IMR-90 (cell line): ENCODE results near the gene TNIP2. TPM values are rescaled to one million over a fixed set of nuclear protein-coding genes. Genes with fewer than 3 reads are reported as not detected.

Source experiments
- ATAC-seq: fragments of 200-7000 bp; cut with Tn5 transposase; 2 replicates; pipeline ENCODE4 v1.9.1; 2020; ENCODE audit warnings: low read depth, mild to moderate bottlenecking, moderate library complexity
- BruUV-seq: library from RNA; stranded (reverse); fragments of 400-500 nt; replicated peaks from 2 replicates; lab custom pipeline; 2021; lab: Mats Ljungman, UMichigan
- CTCF ChIA-PET: fragments of 300-600 bp; formaldehyde crosslinking; extraction: SDS; loops from one replicate; lab custom pipeline; 2021; ENCODE audit warnings: antibody characterized with exemption; lab: Yijun Ruan, JAX
- POLR2A ChIA-PET: fragments of 300-600 bp; sonication (Branson Sonifier 250); formaldehyde crosslinking; loops from one replicate; lab custom pipeline; 2022; ENCODE audit warnings: antibody characterized with exemption; ENCODE audit not compliant: unreplicated experiment; lab: Charles Lee
- DNase-seq: peaks from one replicate; pipeline ENCODE4 v3.0.0; 2013
- H2AFZ ChIP-seq: replicated peaks from 2 replicates; pipeline ENCODE3; 2013; ENCODE audit warnings: low read length, mild to moderate bottlenecking; ENCODE audit not compliant: poor library complexity
- H2AK5ac ChIP-seq: 2 replicates; pipeline ENCODE4 v1.6.1; 2013; ENCODE audit warnings: low read depth, low read length, inconsistent platforms
- H2AK9ac ChIP-seq: replicated peaks from 2 replicates; pipeline ENCODE3; 2013; ENCODE audit warnings: mild to moderate bottlenecking, low read depth, low read length, moderate library complexity; ENCODE audit not compliant: poor library complexity
- H2BK120ac ChIP-seq: 2 replicates; pipeline ENCODE4 v1.6.1; 2013; ENCODE audit warnings: low read depth, low read length, inconsistent platforms
- H2BK15ac ChIP-seq: 3 replicates; pipeline ENCODE4 v1.6.1; 2013; ENCODE audit warnings: low read depth, low read length, inconsistent platforms
- H2BK20ac ChIP-seq: 2 replicates; pipeline ENCODE4 v1.6.1; 2013; ENCODE audit warnings: low read depth, mild to moderate bottlenecking, inconsistent platforms, low read length, moderate library complexity
- H2BK5ac ChIP-seq: 2 replicates; pipeline ENCODE4 v1.6.1; 2013; ENCODE audit warnings: mild to moderate bottlenecking, low read depth, low read length, inconsistent platforms; ENCODE audit not compliant: poor library complexity, severe bottlenecking
- H3K14ac ChIP-seq: replicated peaks from 2 replicates; pipeline ENCODE4 v1.6.1; 2013; ENCODE audit warnings: low read depth, low read length, inconsistent platforms
- H3K18ac ChIP-seq: 2 replicates; pipeline ENCODE4 v1.6.1; 2013; ENCODE audit warnings: low read depth, low read length, control low read depth
- H3K23ac ChIP-seq: 2 replicates; pipeline ENCODE4 v1.6.1; 2013; ENCODE audit warnings: low read depth, low read length, inconsistent platforms
- H3K27ac ChIP-seq: 2 replicates; pipeline ENCODE4 v1.5.1; 2013; ENCODE audit warnings: mild to moderate bottlenecking, control low read depth, low read length; ENCODE audit not compliant: insufficient read depth
- H3K27me3 ChIP-seq: 2 replicates; pipeline ENCODE4 v1.6.1; 2013; ENCODE audit warnings: low read length; ENCODE audit not compliant: control insufficient read depth, insufficient read depth
- H3K36me3 ChIP-seq: 2 replicates; pipeline ENCODE4 v1.6.1; 2013; ENCODE audit warnings: low read length, mixed read lengths; ENCODE audit not compliant: control insufficient read depth, insufficient read depth
- H3K4ac ChIP-seq: 2 replicates; pipeline ENCODE4 v1.6.1; 2013; ENCODE audit warnings: low read depth, low read length, inconsistent platforms
- H3K4me1 ChIP-seq: 2 replicates; pipeline ENCODE4 v1.6.1; 2013; ENCODE audit warnings: low read length, mixed read lengths; ENCODE audit not compliant: control insufficient read depth, insufficient read depth
- H3K4me2 ChIP-seq: 2 replicates; pipeline ENCODE4 v1.6.1; 2013; ENCODE audit warnings: low read depth, mild to moderate bottlenecking, control low read depth, low read length, moderate library complexity
- H3K4me3 ChIP-seq: 2 replicates; pipeline ENCODE4 v1.5.1; 2013; ENCODE audit warnings: low read depth, mild to moderate bottlenecking, control low read depth, low read length, moderate library complexity; ENCODE audit not compliant: insufficient read depth
- H3K56ac ChIP-seq: 2 replicates; pipeline ENCODE4 v1.6.1; 2013; ENCODE audit warnings: low read length, inconsistent platforms; ENCODE audit not compliant: insufficient read depth; ENCODE audit errors: extremely low read depth
- H3K79me1 ChIP-seq, 2 experiments: 2 replicates each; pipeline ENCODE4 v1.6.1; 2013; ENCODE audit warnings: low read length in 2 of 2, inconsistent platforms in 1 of 2, low read depth in 1 of 2
- H3K9ac ChIP-seq: 2 replicates; pipeline ENCODE4 v1.6.1; 2013; ENCODE audit warnings: low read depth, low read length, control low read depth
- H3K9me1 ChIP-seq: 2 replicates; pipeline ENCODE4 v1.6.1; 2013; ENCODE audit warnings: low read length, inconsistent platforms; ENCODE audit not compliant: insufficient read depth
- H3K9me3 ChIP-seq: 2 replicates; pipeline ENCODE4 v1.6.1; 2013; ENCODE audit warnings: low read length; ENCODE audit not compliant: control insufficient read depth, insufficient read depth
- H4K20me1 ChIP-seq: 2 replicates; pipeline ENCODE4 v1.6.1; 2013; ENCODE audit warnings: low read length, inconsistent platforms; ENCODE audit not compliant: insufficient read depth
- H4K5ac ChIP-seq: 2 replicates; pipeline ENCODE4 v1.6.1; 2013; ENCODE audit warnings: mild to moderate bottlenecking, low read depth, low read length, control low read depth
- H4K8ac ChIP-seq, 2 experiments: 2 replicates each; pipeline ENCODE4 v1.6.1; 2013; ENCODE audit warnings: low read depth in 2 of 2, low read length in 2 of 2, control low read depth in 1 of 2, inconsistent platforms in 1 of 2
- H4K91ac ChIP-seq: 2 replicates; pipeline ENCODE4 v1.6.1; 2013; ENCODE audit warnings: low read depth, low read length, inconsistent platforms; ENCODE audit not compliant: insufficient read depth
- CEBPB ChIP-seq: IDR thresholded peaks from 2 replicates; pipeline ENCODE4 v1.6.1; 2012; ENCODE audit warnings: low read depth, low read length, improper control_type of control experiment
- CHD1 ChIP-seq: IDR thresholded peaks from 2 replicates; pipeline ENCODE4 v1.6.1; 2012; ENCODE audit warnings: low read depth, low read length, improper control_type of control experiment
- FOS ChIP-seq: fragments of 150-350 bp; IDR thresholded peaks from 2 replicates; pipeline ENCODE4 v1.6.1; 2016; ENCODE audit warnings: low read depth, low read length
- MAZ ChIP-seq: IDR thresholded peaks from 2 replicates; pipeline ENCODE4 v1.6.1; 2012; ENCODE audit warnings: low read depth, mild to moderate bottlenecking, low read length, improper control_type of control experiment, moderate library complexity, borderline replicate concordance
- NFE2L2 ChIP-seq: fragments of 150-350 bp; IDR thresholded peaks from 2 replicates; pipeline ENCODE4 v1.6.1; 2016; ENCODE audit warnings: low read depth, mild to moderate bottlenecking, low read length
- POLR2A ChIP-seq: IDR thresholded peaks from 2 replicates; pipeline ENCODE4 v1.6.1; 2012; ENCODE audit warnings: mild to moderate bottlenecking, low read depth, low read length
- RAD21 ChIP-seq: IDR thresholded peaks from 2 replicates; pipeline ENCODE4 v1.6.1; 2012; ENCODE audit warnings: low read length, improper control_type of control experiment
- RFX5 ChIP-seq: IDR thresholded peaks from 2 replicates; pipeline ENCODE4 v1.8.0; 2012; ENCODE audit warnings: low read depth, mild to moderate bottlenecking, low read length, moderate library complexity
- USF2 ChIP-seq: fragments of 150-350 bp; IDR thresholded peaks from 2 replicates; pipeline ENCODE4 v1.6.1; 2017; ENCODE audit warnings: mild to moderate bottlenecking, antibody characterized with exemption, low read length, low read depth
- WGBS, 2 experiments: methylation state at CpG; one replicate each; pipeline versions ENCODE4 v1.1.5 to v1.1.7; 2013; ENCODE audit warnings: missing lambda C conversion rate in 2 of 2; ENCODE audit not compliant: insufficient read length in 1 of 2; ENCODE audit errors: extremely low coverage in 2 of 2; 5-methylcytosine and 5-hydroxymethylcytosine counted together
- dilution Hi-C: fragments of 300-500 bp; cut with HindIII; formaldehyde crosslinking; loops from one replicate; pipeline ENCODE4 v1.14.3; 2018; ENCODE audit warnings: low sequenced_read_pairs; ENCODE audit not compliant: unreplicated experiment
- in situ Hi-C: fragments of 300-500 bp; cut with MboI; formaldehyde crosslinking; loops from 3 replicates; pipeline ENCODE4 v1.14.3; 2019; ENCODE audit warnings: low sequenced_read_pairs, inconsistent platforms, mixed read lengths
- intact Hi-C: fragments of 100-400 bp; cut with micrococcal nuclease; formaldehyde crosslinking; loops from 2 replicates; pipeline ENCODE4 v1.10.0; 2022
- polyA plus RNA-seq, 3 experiments: library from polyadenylated mRNA; depleted of rRNA; stranded (reverse); fragments of >200 nt; gene quantifications; 2 replicates each; pipeline ENCODE4 v1.2.3, GENCODE V29; 2012; ENCODE audit warnings: low replicate concordance in 1 of 3
- total RNA-seq: library from RNA; depleted of rRNA; stranded (reverse); fragments of >200 nt; gene quantifications from 2 replicates; pipeline ENCODE4 v1.2.3, GENCODE V29; 2012
- TF ChIP-seq, protein P1 (sequence below): conservative IDR thresholded peaks from 2 replicates; pipeline ENCODE4 v1.5.1; 2012; ENCODE audit warnings: mild to moderate bottlenecking, low read depth, low read length, improper control_type of control experiment

Gene TNIP2
- total and polyA plus RNA-seq, 2 of the 4 experiments (the other 2 are of a cell fraction), result 33.3 to 38.5 TPM

DNA sequence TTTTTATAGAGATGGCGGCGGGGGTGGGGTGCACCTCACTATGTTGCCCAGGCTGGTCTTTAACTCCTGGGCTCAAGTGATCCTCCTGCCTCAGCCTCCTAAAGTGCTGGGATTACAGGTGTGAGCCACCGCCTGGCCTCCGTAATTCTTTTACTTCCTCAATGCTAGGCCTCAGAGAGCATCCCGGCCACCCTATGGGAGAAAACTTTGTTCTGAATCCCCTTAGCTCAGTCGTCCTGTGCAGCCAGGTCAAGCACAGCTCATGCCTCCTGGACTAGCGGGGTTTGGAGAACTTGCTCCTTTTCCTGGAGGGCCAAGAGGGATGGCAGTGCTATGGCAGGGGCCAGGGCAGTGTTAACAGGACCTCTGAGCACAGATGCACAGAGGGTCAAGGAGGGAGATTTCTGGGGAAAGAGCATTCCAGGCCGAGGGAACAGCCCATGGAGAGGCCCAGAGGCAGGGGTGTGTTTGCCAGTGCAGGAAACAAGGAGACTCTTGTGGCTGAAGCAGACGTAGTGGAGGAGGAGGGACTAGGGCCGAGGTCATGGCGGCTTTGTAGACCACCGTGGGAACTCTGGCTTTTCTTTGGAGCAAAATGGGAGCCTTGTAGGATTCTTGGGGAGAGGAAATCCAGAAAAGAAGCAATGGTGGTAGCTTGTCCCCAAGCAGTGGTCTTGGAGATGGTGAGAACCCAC lies 9.8 kb upstream of the TNIP2 start (continued):
- TF ChIP-seq, protein P1, sequence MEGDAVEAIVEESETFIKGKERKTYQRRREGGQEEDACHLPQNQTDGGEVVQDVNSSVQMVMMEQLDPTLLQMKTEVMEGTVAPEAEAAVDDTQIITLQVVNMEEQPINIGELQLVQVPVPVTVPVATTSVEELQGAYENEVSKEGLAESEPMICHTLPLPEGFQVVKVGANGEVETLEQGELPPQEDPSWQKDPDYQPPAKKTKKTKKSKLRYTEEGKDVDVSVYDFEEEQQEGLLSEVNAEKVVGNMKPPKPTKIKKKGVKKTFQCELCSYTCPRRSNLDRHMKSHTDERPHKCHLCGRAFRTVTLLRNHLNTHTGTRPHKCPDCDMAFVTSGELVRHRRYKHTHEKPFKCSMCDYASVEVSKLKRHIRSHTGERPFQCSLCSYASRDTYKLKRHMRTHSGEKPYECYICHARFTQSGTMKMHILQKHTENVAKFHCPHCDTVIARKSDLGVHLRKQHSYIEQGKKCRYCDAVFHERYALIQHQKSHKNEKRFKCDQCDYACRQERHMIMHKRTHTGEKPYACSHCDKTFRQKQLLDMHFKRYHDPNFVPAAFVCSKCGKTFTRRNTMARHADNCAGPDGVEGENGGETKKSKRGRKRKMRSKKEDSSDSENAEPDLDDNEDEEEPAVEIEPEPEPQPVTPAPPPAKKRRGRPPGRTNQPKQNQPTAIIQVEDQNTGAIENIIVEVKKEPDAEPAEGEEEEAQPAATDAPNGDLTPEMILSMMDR, result no peak

GRCh38 chr4:2763511-2763967 lies 7.4 kb upstream of the TNIP2 start:
- Histone ChIP-seq H2AFZ (peak overlapping the region; percentile 98), H3K9ac (peak overlapping the region; percentile 35; the same call in 1 of the 2 replicates), H3K56ac (no peak overlapping the region), H2BK20ac (no peak overlapping the region), H3K27ac (no peak overlapping the region), H4K91ac (peak overlapping the region; percentile 55), H3K4me1 (peaks cover 1% of the 10 kb centered on the region; the same call in 1 of the 2 replicates), H4K5ac (peak overlapping the region; percentile 85), H3K4ac (peak overlapping the region; percentile 72), H3K27me3 (no peaks in the 10 kb centered on the region), H3K9me1 (no peaks in the 10 kb centered on the region), H4K20me1 (no peaks in the 10 kb centered on the region), H2AK9ac (peak overlapping the region; percentile 90), H3K9me3 (no peaks in the 10 kb centered on the region), H3K36me3 (no peaks in the 10 kb centered on the region), H3K14ac (peak overlapping the region; percentile 51; the same call in 1 of the 2 replicates), H3K23ac (no peak overlapping the region), H3K4me2 (no peak overlapping the region), H3K4me3 (peak overlapping the region; percentile 41), H4K8ac (peak overlapping the region; percentile 86 to 96), H3K79me1 (no peaks in the 10 kb centered on the region), H2BK5ac (no peak overlapping the region), H2BK15ac (peak overlapping the region; percentile 28; the same call in 1 of the 3 replicates), H3K18ac (no peak overlapping the region), H2BK120ac (peak overlapping the region; percentile 64; the same call in 1 of the 2 replicates), H2AK5ac (no peak overlapping the region)
- dilution Hi-C loops, result no loop called here
- intact Hi-C loops, result loop anchor here (5.0 kb wide), 2 partner anchors 129 to 274 kb away; no protein-coding TSS in a partner anchor
- ChIA-PET CTCF (interaction anchor here (0.6 to 1.0 kb wide), 4 partner anchors 83 to 198 kb away, joined by 3 read pairs; no protein-coding TSS in a partner anchor), POLR2A (no interaction called here)
- in situ Hi-C loops, result loop anchor here (25.0 kb wide), 1 partner anchor 274 kb away; no protein-coding TSS in a partner anchor
- no peak for ATAC-seq
- DNase-seq, result no peak
- BruUV-seq, result no TSS peak
- 69% methylated on average over 22 of the region's 23 CpGs; no CpG with 5 or more reads in 1 of the 2 experiments for whole genome bisulfite sequencing, 2 experiments
- TF ChIP-seq MAZ (no peak), POLR2A (no peak), USF2 (no peak), CHD1 (no peak), RAD21 (no peak), CEBPB (no peak), NFE2L2 (no peak), FOS (no peak), RFX5 (no peak)
- TF ChIP-seq, protein P1, result no peak
